ENCODE data around the gene TRABD2A. TPM values are rescaled to one million over a fixed set of nuclear protein-coding genes. Genes with fewer than 3 reads are reported as not detected.

The TRABD2A gene
- total RNA-seq, 1 experiment from 2014 or later = 18.3 TPM

- Histone ChIP-seq H3K27me3 (replicated peaks) (no peaks in the 10 kb centered on the region), H3K27ac (peak overlapping the region; percentile 55), H3K9me3 (replicated peaks) (no peaks in the 10 kb centered on the region), H3K4me1 (replicated peaks) (peaks cover 42% of the 10 kb centered on the region), H3K4me3 (no peak overlapping the region), H3K36me3 (no peaks in the 10 kb centered on the region)
- no peak for DNase-seq (ENCODE audit: low read depth in 1 of 2, low spot score in 2 of 2)
Measured at GRCh38 chr2:84897773-84898172, 16.9 kb upstream of the TRABD2A start.

GRCh38 chr2:84896567-84896966 lies 15.7 kb upstream of the TRABD2A start:
- Histone ChIP-seq H3K4me3 (no peak overlapping the region), H3K9me3 (replicated peaks) (no peaks in the 10 kb centered on the region), H3K4me1 (replicated peaks) (peaks cover 42% of the 10 kb centered on the region), H3K27me3 (replicated peaks) (no peaks in the 10 kb centered on the region), H3K27ac (no peak overlapping the region), H3K36me3 (no peaks in the 10 kb centered on the region)
- no peak for DNase-seq (ENCODE audit: low read depth in 1 of 2, low spot score in 2 of 2)

GRCh38 chr2:84894758-84895520 lies 14.1 kb upstream of the TRABD2A start:
- no peaks in the 10 kb centered on the region for H3K27me3 ChIP-seq (replicated peaks)
- no peaks in the 10 kb centered on the region for H3K36me3 ChIP-seq
- peak in 1 of 2 experiments; percentile 44 for DNase-seq (ENCODE audit: low read depth in 1 of 2, low spot score in 2 of 2)
- H3K27ac ChIP-seq = peak overlapping the region; percentile 61
- peaks cover 42% of the 10 kb centered on the region for H3K4me1 ChIP-seq (replicated peaks)
- H3K4me3 ChIP-seq = no peak overlapping the region
- no peaks in the 10 kb centered on the region for H3K9me3 ChIP-seq (replicated peaks)

GRCh38 chr2:84894131-84894586 lies 13.3 kb upstream of the TRABD2A start:
- H3K4me1 ChIP-seq (replicated peaks) = peaks cover 46% of the 10 kb centered on the region
- H3K36me3 ChIP-seq = no peaks in the 10 kb centered on the region
- no peak overlapping the region for H3K27ac ChIP-seq
- no peak for DNase-seq (ENCODE audit: low read depth in 1 of 2, low spot score in 2 of 2)
- no peaks in the 10 kb centered on the region for H3K9me3 ChIP-seq (replicated peaks)
- H3K4me3 ChIP-seq = no peak overlapping the region
- H3K27me3 ChIP-seq (replicated peaks) = no peaks in the 10 kb centered on the region

- DNase-seq (ENCODE audit: low read depth in 1 of 2, low spot score in 2 of 2) = peak in 1 of 2 experiments; percentile 29
- Histone ChIP-seq H3K27ac (no peak overlapping the region), H3K4me1 (replicated peaks) (peaks cover 35% of the 10 kb centered on the region), H3K9me3 (replicated peaks) (no peaks in the 10 kb centered on the region), H3K27me3 (replicated peaks) (no peaks in the 10 kb centered on the region), H3K4me3 (no peak overlapping the region), H3K36me3 (no peaks in the 10 kb centered on the region)
Measured at GRCh38 chr2:84891355-84892010, 10.6 kb upstream of the TRABD2A start.

GRCh38 chr2:84889332-84889731 lies 8.4 kb upstream of the TRABD2A start:
- Histone ChIP-seq H3K4me1 (replicated peaks) (peaks cover 21% of the 10 kb centered on the region), H3K4me3 (no peak overlapping the region), H3K9me3 (replicated peaks) (no peaks in the 10 kb centered on the region), H3K27ac (peak overlapping the region; percentile 80), H3K36me3 (no peaks in the 10 kb centered on the region), H3K27me3 (replicated peaks) (no peaks in the 10 kb centered on the region)
- DNase-seq (ENCODE audit: low read depth in 1 of 2, low spot score in 2 of 2) = peak in 1 of 2 experiments; percentile 13

GRCh38 chr2:84888401-84889276 lies 7.8 kb upstream of the TRABD2A start:
- no peaks in the 10 kb centered on the region for H3K9me3 ChIP-seq (replicated peaks)

GRCh38 chr2:84886791-84887190 lies 5.9 kb upstream of the TRABD2A start:
- Histone ChIP-seq H3K4me3 (no peak overlapping the region), H3K4me1 (replicated peaks) (peaks cover 34% of the 10 kb centered on the region), H3K27me3 (replicated peaks) (no peaks in the 10 kb centered on the region), H3K36me3 (no peaks in the 10 kb centered on the region), H3K9me3 (replicated peaks) (no peaks in the 10 kb centered on the region), H3K27ac (no peak overlapping the region)
- DNase-seq (ENCODE audit: low read depth in 1 of 2, low spot score in 2 of 2) = peak in 1 of 2 experiments; percentile 29

More at GRCh38 chr2:84888401-84889276, 7.8 kb upstream of the TRABD2A start:
- peak; percentile 52 to 80 for DNase-seq (ENCODE audit: low read depth in 1 of 2, low spot score in 2 of 2)
- H3K27ac ChIP-seq = peak overlapping the region; percentile 80
- H3K4me3 ChIP-seq = peak overlapping the region; percentile 9
- no peaks in the 10 kb centered on the region for H3K27me3 ChIP-seq (replicated peaks)
- peaks cover 20% of the 10 kb centered on the region for H3K4me1 ChIP-seq (replicated peaks)
- H3K36me3 ChIP-seq = no peaks in the 10 kb centered on the region

GRCh38 chr2:84885111-84885510 lies 4.2 kb upstream of the TRABD2A start:
- Histone ChIP-seq H3K4me3 (no peak overlapping the region), H3K36me3 (no peaks in the 10 kb centered on the region)

GRCh38 chr2:84884449-84884848 lies 3.6 kb upstream of the TRABD2A start:
- no peaks in the 10 kb centered on the region for H3K27me3 ChIP-seq (replicated peaks)
- DNase-seq (ENCODE audit: low read depth in 1 of 2, low spot score in 2 of 2) = no peak
- no peak overlapping the region for H3K4me3 ChIP-seq
- H3K9me3 ChIP-seq (replicated peaks) = no peaks in the 10 kb centered on the region
- H3K4me1 ChIP-seq (replicated peaks) = peaks cover 42% of the 10 kb centered on the region
- H3K27ac ChIP-seq = no peak overlapping the region
- H3K36me3 ChIP-seq = no peaks in the 10 kb centered on the region

More at GRCh38 chr2:84885111-84885510, 4.2 kb upstream of the TRABD2A start:
- Histone ChIP-seq H3K4me1 (replicated peaks) (peaks cover 41% of the 10 kb centered on the region), H3K27me3 (replicated peaks) (no peaks in the 10 kb centered on the region), H3K27ac (no peak overlapping the region), H3K9me3 (replicated peaks) (no peaks in the 10 kb centered on the region)
- no peak for DNase-seq (ENCODE audit: low read depth in 1 of 2, low spot score in 2 of 2)

- no peaks in the 10 kb centered on the region for H3K27me3 ChIP-seq (replicated peaks)
- H3K27ac ChIP-seq = no peak overlapping the region
- H3K36me3 ChIP-seq = no peaks in the 10 kb centered on the region
- H3K9me3 ChIP-seq (replicated peaks) = no peaks in the 10 kb centered on the region
- H3K4me3 ChIP-seq = no peak overlapping the region
- peaks cover 29% of the 10 kb centered on the region for H3K4me1 ChIP-seq (replicated peaks)
- DNase-seq (ENCODE audit: low read depth in 1 of 2, low spot score in 2 of 2) = no peak
Measured at GRCh38 chr2:84882775-84883550, 2.1 kb upstream of the TRABD2A start.

- Histone ChIP-seq H3K27ac (no peak overlapping the region), H3K9me3 (replicated peaks) (no peaks in the 10 kb centered on the region), H3K36me3 (no peaks in the 10 kb centered on the region), H3K4me3 (peak overlapping the region; percentile 53), H3K4me1 (replicated peaks) (peaks cover 29% of the 10 kb centered on the region), H3K27me3 (replicated peaks) (no peaks in the 10 kb centered on the region)
- DNase-seq (ENCODE audit: low read depth in 1 of 2, low spot score in 2 of 2) = no peak
Measured at GRCh38 chr2:84882414-84882738, 1.5 kb upstream of the TRABD2A start.
